Hematopoietic multipotent progenitor cell treated with erythropoietin and hydrocortisone succinate and interleukin-3 and kit ligand, for 6 days (in vitro differentiated cells): Measurements from ENCODE around the gene RAC3.

Source experiments
- DNase-seq: peaks from one replicate; pipeline ENCODE4 v3.0.0-alpha.2; 2015

Gene RAC3

GRCh38 chr17:82013772-82014321 is 17.6 kb upstream of the RAC3 start:
- DNase-seq: no peak

- no peak for DNase-seq
These were observed 17.0 kb upstream of the RAC3 start for GRCh38 chr17:82014432-82014831.

GRCh38 chr17:82014971-82015310 is 16.5 kb upstream of the RAC3 start:
- DNase-seq: no peak

GRCh38 chr17:82015311-82015971 is 16.0 kb upstream of the RAC3 start:
- DNase-seq: no peak

GRCh38 chr17:82016061-82016874 is 15.2 kb upstream of the RAC3 start:
- no peak for DNase-seq

GRCh38 chr17:82016875-82017459 is 14.5 kb upstream of the RAC3 start:
- no peak for DNase-seq

- no peak for DNase-seq
These were observed 13.8 kb upstream of the RAC3 start for GRCh38 chr17:82017612-82018151.

GRCh38 chr17:82018152-82018988 is 13.1 kb upstream of the RAC3 start:
- no peak for DNase-seq

GRCh38 chr17:82018989-82019689 is 12.3 kb upstream of the RAC3 start:
- no peak for DNase-seq

- peak; percentile 82 for DNase-seq
These were observed 11.5 kb upstream of the RAC3 start for GRCh38 chr17:82019690-82020571.

- no peak for DNase-seq
These were observed 10.8 kb upstream of the RAC3 start for GRCh38 chr17:82020572-82021106.

GRCh38 chr17:82021107-82021899 is 10.2 kb upstream of the RAC3 start:
- DNase-seq: peak; percentile 85

- no peak for DNase-seq
These were observed 9.6 kb upstream of the RAC3 start for GRCh38 chr17:82021900-82022309.

GRCh38 chr17:82022310-82022980 is 9.0 kb upstream of the RAC3 start, which contains the start of gene CENPX:
Gene CENPX, minus strand, starts transcription at chr17:82022878. Its CDS starts 17 bp downstream, at chr17:82022861.
- peak; percentile 36 for DNase-seq

- peak; percentile 100 for DNase-seq
These were observed 8.5 kb upstream of the RAC3 start, which contains the start of gene LRRC45 for GRCh38 chr17:82022981-82023446. Gene LRRC45, plus strand, starts transcription at chr17:82023305. Its CDS starts 339 bp downstream, at chr17:82023644.

- DNase-seq: peak; percentile 62
These were observed 7.8 kb upstream of the RAC3 start for GRCh38 chr17:82023447-82024241.

- DNase-seq: no peak
These were observed 6.6 kb upstream of the RAC3 start for GRCh38 chr17:82024859-82025258.
